ENCODE measurements around the gene MARCKS. TPM values are rescaled to one million over a fixed set of nuclear protein-coding genes. Genes with fewer than 3 reads are reported as not detected.

MARCKS gene
- total RNA-seq, 1 experiment from 2014 or later, result 35.3 TPM

- Histone ChIP-seq H3K4me1 (ENCODE audit: control insufficient read depth, insufficient read depth, low read length) (no peaks in the 10 kb centered on the region), H3K27ac (ENCODE audit: low read length) (no peak overlapping the region), H3K4me3 (ENCODE audit: low read depth in 2 of 2, low read length in 2 of 2) (no peak overlapping the region), H3K27me3 (ENCODE audit: control insufficient read depth, insufficient read depth, low read length) (no peaks in the 10 kb centered on the region), H3K9me3 (ENCODE audit: control insufficient read depth, insufficient read depth, low read depth, low read length) (no peaks in the 10 kb centered on the region), H3K36me3 (ENCODE audit: control insufficient read depth, insufficient read depth, low read length) (no peaks in the 10 kb centered on the region)
- intact Hi-C loops (cut with micrococcal nuclease; ENCODE audit: unreplicated experiment) (loop anchor here (10.0 kb wide), 1 partner anchor 1559 kb away; no protein-coding TSS in a partner anchor), in situ Hi-C loops (cut with HindIII; ENCODE audit: low pct_unique_long_range_greater_than_20kb, low sequenced_read_pairs) (no loop called here)
- ATAC-seq, result no peak
- no TSS peak for BruUV-seq (replicated peaks)
- TF ChIP-seq SIN3A (IDR thresholded peaks at IDR 0.05; ENCODE audit: borderline replicate concordance, insufficient read depth, low read depth, low read length) (no peak), TCF7L2 (IDR thresholded peaks at IDR 0.05; ENCODE audit: low read depth, low read length) (no peak), CTCF (IDR thresholded peaks at IDR 0.05) (no peak), REST (IDR thresholded peaks at IDR 0.05; ENCODE audit: insufficient read depth in 1 of 2, low read depth in 2 of 2, low read length in 1 of 2) (no peak), POLR2AphosphoS5 (IDR thresholded peaks at IDR 0.05; ENCODE audit: low read depth, low read length) (no peak)
- ChIA-PET POLR2A (no interaction called here), CTCF (interaction anchor here (0.6 kb wide), 1 partner anchor 14 kb away, joined by 3 read pairs; no protein-coding TSS in a partner anchor)
- no peak for DNase-seq (ENCODE audit: low read depth, low spot score)
These were observed 36.7 kb downstream of the MARCKS start for GRCh38 chr6:113893866-113894265.

GRCh38 chr6:113894712-113895674 is 37.8 kb downstream of the MARCKS start:
- BruUV-seq (replicated peaks), result no TSS peak
- Histone ChIP-seq H3K4me1 (ENCODE audit: control insufficient read depth, insufficient read depth, low read length) (no peaks in the 10 kb centered on the region), H3K27ac (ENCODE audit: low read length) (no peak overlapping the region), H3K27me3 (ENCODE audit: control insufficient read depth, insufficient read depth, low read length) (no peaks in the 10 kb centered on the region), H3K9me3 (ENCODE audit: control insufficient read depth, insufficient read depth, low read depth, low read length) (no peaks in the 10 kb centered on the region), H3K4me3 (ENCODE audit: low read depth in 2 of 2, low read length in 2 of 2) (no peak overlapping the region), H3K36me3 (ENCODE audit: control insufficient read depth, insufficient read depth, low read length) (no peaks in the 10 kb centered on the region)
- POLR2A ChIA-PET, result no interaction called here
- TF ChIP-seq CTCF (IDR thresholded peaks at IDR 0.05) (no peak), SIN3A (IDR thresholded peaks at IDR 0.05; ENCODE audit: borderline replicate concordance, insufficient read depth, low read depth, low read length) (no peak), TCF7L2 (IDR thresholded peaks at IDR 0.05; ENCODE audit: low read depth, low read length) (no peak), POLR2AphosphoS5 (IDR thresholded peaks at IDR 0.05; ENCODE audit: low read depth, low read length) (no peak), REST (IDR thresholded peaks at IDR 0.05; ENCODE audit: insufficient read depth in 1 of 2, low read depth in 2 of 2, low read length in 1 of 2) (no peak)
- CTCF ChIA-PET, result no interaction called here
- in situ Hi-C loops (cut with HindIII; ENCODE audit: low pct_unique_long_range_greater_than_20kb, low sequenced_read_pairs), result no loop called here
- intact Hi-C loops (cut with micrococcal nuclease; ENCODE audit: unreplicated experiment), result loop anchor here (10.0 kb wide), 1 partner anchor 1560 kb away; no protein-coding TSS in a partner anchor
- DNase-seq (ENCODE audit: low read depth, low spot score), result no peak
- no peak for ATAC-seq

Measured in Panc1 (cell line).